Testis (tissue), 3 donors: Measurements from ENCODE around the gene SLC4A1AP. TPM values are rescaled to one million over a fixed set of nuclear protein-coding genes. Genes with fewer than 3 reads are reported as not detected.
A peak's percentile ranks its signal among the peaks of the same experiment; 100 is the strongest.
"Not testable (repeated sequence)": the region's sequence is repeated elsewhere in the genome, so short reads cannot be mapped to it uniquely, and the experiment has no call there.

Experiments used
- DNase-seq: peaks from one replicate; pipeline ENCODE4 v3.0.0-alpha.2; 2019
- H3K27ac ChIP-seq, 2 donors: fragments of 200-600 bp; sonication (generic); one replicate each; pipeline ENCODE4 v1.5.1; 2019
- H3K27me3 ChIP-seq: fragments of 200-600 bp; sonication (generic); one replicate; pipeline ENCODE4 v1.5.1; 2019
- H3K36me3 ChIP-seq: fragments of 200-600 bp; sonication (generic); one replicate; pipeline ENCODE4 v1.5.1; 2017; ENCODE audit warnings: low read depth; ENCODE audit errors: missing control alignments
- H3K4me1 ChIP-seq: fragments of 200-600 bp; sonication (generic); one replicate; pipeline ENCODE4 v1.5.1; 2019
- H3K4me3 ChIP-seq, 2 donors: fragments of 200-600 bp; sonication (generic); one replicate each; pipeline ENCODE4 v1.5.1; 2017 to 2019
- H3K9me3 ChIP-seq: fragments of 200-600 bp; sonication (generic); one replicate; pipeline ENCODE4 v1.5.1; 2017
- CTCF ChIP-seq, 3 experiments: fragments of 450-650 bp in 2 of 3; fragments of 200-600 bp in 1 of 3; sonication (generic) in 1 of 3; IDR thresholded peaks; one replicate each; pipeline ENCODE4 v1.5.1; 2016 to 2019; ENCODE audit warnings: antibody characterized with exemption in 3 of 3, mild to moderate bottlenecking in 2 of 3, moderate library complexity in 1 of 3
- POLR2A ChIP-seq: fragments of 450-650 bp; IDR thresholded peaks from one replicate; pipeline ENCODE4 v1.6.1; 2017; ENCODE audit warnings: antibody characterized with exemption, mild to moderate bottlenecking, moderate library complexity
- WGBS, 2 donors: methylation state at CpG; one replicate each; pipeline ENCODE4 v1.1.5; 2018; 5-methylcytosine and 5-hydroxymethylcytosine counted together
- intact Hi-C: fragments of 100-400 bp; cut with DNase I; formaldehyde crosslinking; loops from one replicate; pipeline ENCODE4 v1.15.1; 2023; ENCODE audit warnings: low total_unique reads
- polyA plus RNA-seq: library from polyadenylated mRNA; stranded (reverse); fragments of 350-450 nt; fragmentation: Illumina TruSeq; extraction: RNeasy Lipid Tissue Mini Kit (QIAGEN cat#74804); gene quantifications from one replicate; pipeline ENCODE4 v1.2.3, GENCODE V29; 2014; ENCODE audit warnings: low read depth, low replicate concordance; ENCODE audit not compliant: insufficient read depth
- total RNA-seq, 2 donors: library from RNA; depleted of rRNA; stranded (reverse); fragments of >200 nt; gene quantifications; one replicate each; pipeline ENCODE4 v1.2.3, GENCODE V29; 2016

Gene SLC4A1AP
- total and polyA plus RNA-seq, 3 donors from 2014 or later = 55.3 to 60.5 (median 56.5) TPM

GRCh38 chr2:27672723-27673486, 9.2 kb downstream of the SLC4A1AP start:
- Histone ChIP-seq H3K36me3 (no peaks in the 10 kb centered on the region), H3K4me1 (no peaks in the 10 kb centered on the region), H3K4me3 (no peak overlapping the region), H3K9me3 (no peaks in the 10 kb centered on the region), H3K27ac (no peak overlapping the region), H3K27me3 (no peaks in the 10 kb centered on the region)
- intact Hi-C loops = no loop called here
- WGBS, 2 donors = 74 to 79% methylated on average over 5 of the region's 5 CpGs
- no peak for TF ChIP-seq CTCF (IDR thresholded peaks at IDR 0.05)
- no peak for TF ChIP-seq POLR2A
- no peak for DNase-seq

GRCh38 chr2:27680571-27680970, 16.9 kb downstream of the SLC4A1AP start:
- WGBS, 2 donors = 85 to 90% methylated on average over 2 of the region's 2 CpGs
- no peak overlapping the region for H3K4me3 ChIP-seq

GRCh38 chr2:27681841-27682240, 18.2 kb downstream of the SLC4A1AP start:
- H3K4me1 ChIP-seq = no peaks in the 10 kb centered on the region
- H3K27ac ChIP-seq = no peak overlapping the region
- H3K36me3 ChIP-seq = no peaks in the 10 kb centered on the region
- WGBS, 2 donors = 95 to 100% methylated on average over 1 of the region's 1 CpG
- no peak for DNase-seq
- no peaks in the 10 kb centered on the region for H3K9me3 ChIP-seq
- intact Hi-C loops = no loop called here
- TF ChIP-seq CTCF (IDR thresholded peaks at IDR 0.05) = no peak
- no peak for TF ChIP-seq POLR2A
- no peaks in the 10 kb centered on the region for H3K27me3 ChIP-seq
- no peak overlapping the region for H3K4me3 ChIP-seq

More at GRCh38 chr2:27680571-27680970, 16.9 kb downstream of the SLC4A1AP start:
- no peaks in the 10 kb centered on the region for H3K9me3 ChIP-seq
- H3K36me3 ChIP-seq = no peaks in the 10 kb centered on the region
- H3K27ac ChIP-seq = no peak overlapping the region
- DNase-seq = no peak
- intact Hi-C loops = no loop called here
- no peaks in the 10 kb centered on the region for H3K27me3 ChIP-seq
- no peaks in the 10 kb centered on the region for H3K4me1 ChIP-seq
- TF ChIP-seq POLR2A = no peak
- TF ChIP-seq CTCF (IDR thresholded peaks at IDR 0.05) = no peak

GRCh38 chr2:27682334-27682771, 18.7 kb downstream of the SLC4A1AP start:
- H3K4me1 ChIP-seq, H3K27ac ChIP-seq, DNase-seq, H3K4me3 ChIP-seq, H3K9me3 ChIP-seq, intact Hi-C loops, H3K27me3 ChIP-seq, H3K36me3 ChIP-seq: not testable (repeated sequence)
- 90 to 93% methylated on average over 7 of the region's 7 CpGs for WGBS, 2 donors

- Histone ChIP-seq H3K27ac (no peak overlapping the region), H3K36me3 (no peaks in the 10 kb centered on the region), H3K9me3 (no peaks in the 10 kb centered on the region), H3K4me3 (no peak overlapping the region), H3K27me3 (no peaks in the 10 kb centered on the region), H3K4me1 (no peaks in the 10 kb centered on the region)
- DNase-seq = peak; percentile 94
- TF ChIP-seq POLR2A = no peak
- TF ChIP-seq CTCF (IDR thresholded peaks at IDR 0.05) = peak; percentile 94 to 97 (median 97)
- 62 to 70% methylated on average over 9 of the region's 9 CpGs for WGBS, 2 donors
- intact Hi-C loops = no loop called here
These were observed 19.8 kb downstream of the SLC4A1AP start for GRCh38 chr2:27683390-27684071.

- H3K36me3 ChIP-seq, H3K9me3 ChIP-seq, H3K4me1 ChIP-seq, H3K27me3 ChIP-seq, H3K4me3 ChIP-seq, DNase-seq, intact Hi-C loops, H3K27ac ChIP-seq: not testable (repeated sequence)
- 79 to 95% methylated on average over 1 of the region's 1 CpG for WGBS, 2 donors
These were observed 21.3 kb downstream of the SLC4A1AP start for GRCh38 chr2:27685006-27685405.
